Tibial artery (tissue), 4 donors: ENCODE data around the gene SLC9A9.
A peak's percentile ranks its signal among the peaks of the same experiment; 100 is the strongest.

Experiments used
- DNase-seq, 2 donors: peaks; one replicate each; pipeline ENCODE4 v3.0.0-alpha.2; 2019
- H3K27ac ChIP-seq, 2 donors: fragments of 200-600 bp; sonication (generic) in 1 of 2; 1 replicate in 1 of 2; 2 replicates in 1 of 2; pipeline ENCODE4 v1.5.1; 2018 to 2019; ENCODE audit warnings: mild to moderate bottlenecking in 1 of 2
- H3K27me3 ChIP-seq, 2 donors: fragments of 200-600 bp; sonication (generic) in 1 of 2; one replicate each; pipeline versions ENCODE4 v1.5.1 to v1.6.0; 2016 to 2019
- H3K36me3 ChIP-seq, 3 donors: fragments of 200-600 bp; sonication (generic) in 2 of 3; one replicate each; pipeline ENCODE4 v1.5.1; 2016 to 2019; ENCODE audit warnings: mild to moderate bottlenecking in 2 of 3
- H3K4me1 ChIP-seq, 4 donors: fragments of 200-600 bp; sonication (generic) in 2 of 4; 1 replicate in 3 of 4; 2 replicates in 1 of 4; pipeline ENCODE4 v1.5.1; 2016 to 2019
- H3K4me3 ChIP-seq, 2 donors: fragments of 200-600 bp; sonication (generic) in 1 of 2; 1 replicate in 1 of 2; 2 replicates in 1 of 2; pipeline ENCODE4 v1.5.1; 2018 to 2019; ENCODE audit warnings: mild to moderate bottlenecking in 2 of 2
- H3K9me3 ChIP-seq, 3 donors: fragments of 200-600 bp; sonication (generic) in 1 of 3; one replicate each; pipeline ENCODE4 v1.5.1; 2016 to 2019
- intact Hi-C: fragments of 100-400 bp; cut with DNase I; formaldehyde crosslinking; loops from one replicate; pipeline ENCODE4 v1.15.0; 2023; ENCODE audit warnings: low total_unique reads
- TF ChIP-seq, protein P1 (sequence below), 2 experiments: fragments of 200-600 bp in 1 of 2; fragments of 450-650 bp in 1 of 2; IDR thresholded peaks; one replicate each; pipeline ENCODE4 v1.5.1; 2017 to 2019; ENCODE audit warnings: antibody characterized with exemption in 2 of 2, mild to moderate bottlenecking in 1 of 2, moderate library complexity in 1 of 2

Gene SLC9A9

DNA sequence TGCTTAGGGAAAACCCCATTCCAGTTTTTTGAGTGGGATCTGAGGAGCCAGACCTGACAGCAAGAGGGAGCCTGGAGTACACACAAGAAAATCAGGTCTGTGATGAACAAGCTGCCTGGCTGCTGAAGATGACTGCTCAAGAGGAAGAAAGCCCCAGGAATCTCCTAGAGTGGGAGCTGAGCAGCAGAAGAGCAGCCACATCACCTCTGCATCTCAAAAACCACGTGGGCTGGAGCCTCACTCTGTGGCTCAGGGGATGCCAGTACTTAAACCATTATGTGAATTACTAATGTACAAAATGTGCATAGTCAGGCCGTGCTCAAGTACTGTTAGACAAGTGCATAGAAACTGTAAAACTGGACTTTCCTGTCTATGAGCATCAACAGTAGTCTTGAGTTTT is 52.4 kb downstream of the SLC9A9 start:
- Histone ChIP-seq H3K27ac (no peak overlapping the region), H3K4me1 (no peaks in the 10 kb centered on the region), H3K27me3 (no peaks in the 10 kb centered on the region), H3K4me3 (no peak overlapping the region), H3K36me3 (no peaks in the 10 kb centered on the region), H3K9me3 (no peaks in the 10 kb centered on the region)
- TF ChIP-seq, protein P1, sequence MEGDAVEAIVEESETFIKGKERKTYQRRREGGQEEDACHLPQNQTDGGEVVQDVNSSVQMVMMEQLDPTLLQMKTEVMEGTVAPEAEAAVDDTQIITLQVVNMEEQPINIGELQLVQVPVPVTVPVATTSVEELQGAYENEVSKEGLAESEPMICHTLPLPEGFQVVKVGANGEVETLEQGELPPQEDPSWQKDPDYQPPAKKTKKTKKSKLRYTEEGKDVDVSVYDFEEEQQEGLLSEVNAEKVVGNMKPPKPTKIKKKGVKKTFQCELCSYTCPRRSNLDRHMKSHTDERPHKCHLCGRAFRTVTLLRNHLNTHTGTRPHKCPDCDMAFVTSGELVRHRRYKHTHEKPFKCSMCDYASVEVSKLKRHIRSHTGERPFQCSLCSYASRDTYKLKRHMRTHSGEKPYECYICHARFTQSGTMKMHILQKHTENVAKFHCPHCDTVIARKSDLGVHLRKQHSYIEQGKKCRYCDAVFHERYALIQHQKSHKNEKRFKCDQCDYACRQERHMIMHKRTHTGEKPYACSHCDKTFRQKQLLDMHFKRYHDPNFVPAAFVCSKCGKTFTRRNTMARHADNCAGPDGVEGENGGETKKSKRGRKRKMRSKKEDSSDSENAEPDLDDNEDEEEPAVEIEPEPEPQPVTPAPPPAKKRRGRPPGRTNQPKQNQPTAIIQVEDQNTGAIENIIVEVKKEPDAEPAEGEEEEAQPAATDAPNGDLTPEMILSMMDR (IDR thresholded peaks at IDR 0.05) = no peak
- DNase-seq = no peak
- intact Hi-C loops = no loop called here

DNA sequence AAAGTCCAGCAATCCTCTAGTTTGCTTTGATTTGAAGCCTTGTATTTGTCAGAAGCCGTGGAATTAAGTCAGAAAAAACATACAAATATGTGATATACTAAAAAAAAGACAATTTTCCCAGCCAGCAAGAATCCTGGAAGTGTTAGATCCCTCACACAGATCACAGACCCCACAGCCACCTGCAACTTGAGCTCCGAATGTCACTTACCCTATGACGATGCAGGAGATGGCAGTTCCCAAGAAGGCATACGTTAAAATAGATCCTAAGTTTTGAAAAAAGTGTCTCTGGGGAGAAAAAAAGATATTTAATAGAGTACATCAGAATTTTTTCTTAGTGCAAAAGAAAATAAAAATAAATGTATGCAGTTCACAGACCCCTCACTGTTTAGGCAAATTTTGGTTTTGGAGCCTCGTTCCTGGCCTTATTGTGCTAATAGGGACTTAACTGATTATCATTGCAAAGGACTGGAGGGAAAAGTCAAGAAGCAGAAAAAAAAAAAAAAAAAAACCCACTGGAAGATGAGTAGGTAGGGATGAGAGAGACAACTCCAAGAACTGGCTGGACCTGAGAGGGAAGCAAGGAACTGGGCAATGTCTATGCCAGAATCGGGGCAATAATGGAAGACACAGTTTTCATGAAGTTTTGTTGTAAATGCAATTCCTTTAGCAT is 53.3 kb downstream of the SLC9A9 start:
- TF ChIP-seq, protein P1 (IDR thresholded peaks at IDR 0.05) = no peak
- Histone ChIP-seq H3K4me1 (no peaks in the 10 kb centered on the region), H3K4me3 (no peak overlapping the region), H3K27ac (no peak overlapping the region), H3K9me3 (no peaks in the 10 kb centered on the region), H3K27me3 (no peaks in the 10 kb centered on the region), H3K36me3 (no peaks in the 10 kb centered on the region)
- intact Hi-C loops = no loop called here
- no peak for DNase-seq

DNA sequence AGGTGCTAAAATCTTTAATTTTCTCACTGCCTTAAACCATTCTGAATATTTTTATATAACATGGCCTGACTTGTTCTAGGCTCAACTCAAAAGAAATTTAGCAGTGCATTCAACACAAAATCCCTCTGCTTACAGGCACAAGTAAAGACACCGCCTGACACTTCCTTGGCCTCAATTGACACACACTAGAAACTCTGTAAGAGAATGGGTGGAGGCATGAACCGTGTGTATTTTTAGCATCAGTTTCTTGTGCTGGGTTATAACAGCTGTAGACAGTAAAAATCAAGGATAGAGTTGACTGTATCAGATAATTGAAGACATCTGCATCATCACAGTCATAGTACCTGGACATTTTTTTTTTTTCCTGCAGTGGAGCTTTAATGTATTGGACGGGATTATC is 54.3 kb downstream of the SLC9A9 start:
- no peak overlapping the region for H3K27ac ChIP-seq
- TF ChIP-seq, protein P1 (IDR thresholded peaks at IDR 0.05) = no peak
- DNase-seq = no peak

DNA sequence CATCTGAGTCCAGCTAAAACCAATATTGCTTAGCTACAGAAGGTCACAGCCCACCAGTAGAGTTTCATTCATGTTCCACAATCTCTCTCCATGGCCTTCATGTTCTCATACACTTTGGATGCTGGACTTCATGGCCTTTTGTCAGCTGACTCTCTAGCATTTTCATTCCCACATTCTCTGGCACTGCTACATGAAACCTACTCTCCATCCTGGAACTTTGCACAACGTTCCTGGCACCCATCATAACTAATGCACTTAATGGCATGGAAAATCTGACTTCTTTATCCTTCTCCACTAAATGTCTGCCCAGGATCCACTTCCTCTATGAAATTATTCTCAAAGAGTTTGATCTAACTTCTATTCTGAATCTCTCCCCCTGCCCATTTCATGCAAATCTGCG is 56.9 kb downstream of the SLC9A9 start:
- H3K4me3 ChIP-seq = no peak overlapping the region
- intact Hi-C loops = no loop called here
- peaks cover 0 to 11% (median 3%) of the 10 kb centered on the region in 4 donors for H3K4me1 ChIP-seq
- H3K9me3 ChIP-seq = no peaks in the 10 kb centered on the region
- H3K36me3 ChIP-seq = no peaks in the 10 kb centered on the region
- no peaks in the 10 kb centered on the region for H3K27me3 ChIP-seq
- no peak for DNase-seq
- TF ChIP-seq, protein P1 (IDR thresholded peaks at IDR 0.05) = no peak
- no peak overlapping the region for H3K27ac ChIP-seq

More for the DNA sequence above, 54.3 kb downstream of the SLC9A9 start:
- H3K4me1 ChIP-seq = no peaks in the 10 kb centered on the region
- no peaks in the 10 kb centered on the region for H3K27me3 ChIP-seq
- no peaks in the 10 kb centered on the region for H3K9me3 ChIP-seq
- intact Hi-C loops = no loop called here
- no peaks in the 10 kb centered on the region for H3K36me3 ChIP-seq
- H3K4me3 ChIP-seq = no peak overlapping the region

DNA sequence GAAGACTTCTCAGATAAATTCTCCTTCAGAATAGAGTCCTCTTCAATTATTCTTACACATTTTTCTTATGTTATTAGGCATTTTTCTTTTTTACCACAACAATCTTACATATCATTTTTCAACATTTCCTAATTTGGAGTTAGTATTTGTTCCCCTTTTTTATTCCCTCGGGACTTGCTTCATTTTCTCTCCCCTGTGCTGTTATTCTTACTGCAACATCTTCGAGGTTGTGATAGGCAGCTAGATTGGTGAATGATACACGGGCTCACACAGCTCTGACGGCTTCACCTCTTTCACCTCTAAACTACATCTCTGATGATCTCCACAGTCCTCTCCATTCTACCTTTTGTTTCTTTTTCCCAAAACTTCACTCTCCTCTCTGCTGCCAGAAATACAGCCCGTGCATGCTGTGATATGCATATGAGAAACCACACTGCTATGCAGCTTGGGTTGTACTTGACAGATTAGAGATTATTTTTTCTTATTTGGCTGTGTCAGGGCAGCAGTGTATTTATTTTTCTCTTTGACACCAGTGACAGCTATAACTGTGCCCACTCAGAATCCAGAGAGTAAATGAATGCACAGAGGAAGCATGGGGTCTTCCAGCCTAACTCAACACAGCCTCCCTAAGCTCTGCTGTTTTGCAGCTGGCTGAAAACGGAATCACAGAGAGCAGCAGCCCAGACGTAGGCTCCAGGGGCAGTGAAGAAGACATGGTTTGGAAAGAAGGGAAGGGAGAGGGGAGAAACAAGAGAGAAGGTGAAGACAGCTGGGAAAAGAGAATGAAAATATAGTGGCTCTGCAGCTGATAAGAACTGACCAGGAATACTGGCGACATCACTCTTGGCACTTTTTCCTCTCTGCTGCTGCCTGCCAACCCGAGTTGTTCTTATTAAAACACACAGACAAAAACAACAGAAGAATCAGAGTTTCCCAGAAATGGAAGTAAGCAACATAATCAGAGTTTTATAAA is 61.8 kb downstream of the SLC9A9 start:
- intact Hi-C loops = no loop called here
- Histone ChIP-seq H3K9me3 (no peaks in the 10 kb centered on the region), H3K36me3 (no peaks in the 10 kb centered on the region), H3K4me1 (peaks cover 0 to 14% (median 5%) of the 10 kb centered on the region in 4 donors), H3K27ac (peak overlapping the region; percentile 30 to 49), H3K27me3 (no peaks in the 10 kb centered on the region), H3K4me3 (peak overlapping the region; percentile 20 to 40)
- DNase-seq = peak; percentile 66 to 79
- TF ChIP-seq, protein P1 (IDR thresholded peaks at IDR 0.05) = no peak
